ENCODE results near the gene ZNF862.

ZNF862 gene

GRCh38 chr7:149811221-149811620, 27.0 kb upstream of the ZNF862 start:
- DNase-seq (ENCODE audit: low spot score), result no peak

GRCh38 chr7:149811831-149812490, 26.2 kb upstream of the ZNF862 start:
- no peak for DNase-seq (ENCODE audit: low spot score)

- DNase-seq (ENCODE audit: low spot score), result no peak
These were observed 24.7 kb upstream of the ZNF862 start for GRCh38 chr7:149813254-149814035.

- DNase-seq (ENCODE audit: low spot score), result no peak
These were observed 23.7 kb upstream of the ZNF862 start for GRCh38 chr7:149814494-149814893.

- DNase-seq (ENCODE audit: low spot score), result no peak
These were observed 23.1 kb upstream of the ZNF862 start for GRCh38 chr7:149815121-149815520.

- no peak for DNase-seq (ENCODE audit: low spot score)
These were observed 22.4 kb upstream of the ZNF862 start for GRCh38 chr7:149815661-149816266.

GRCh38 chr7:149816267-149816751, 21.9 kb upstream of the ZNF862 start:
- no peak for DNase-seq (ENCODE audit: low spot score)

GRCh38 chr7:149816794-149817193, 21.4 kb upstream of the ZNF862 start:
- DNase-seq (ENCODE audit: low spot score), result no peak

- DNase-seq (ENCODE audit: low spot score), result no peak
These were observed 20.8 kb upstream of the ZNF862 start for GRCh38 chr7:149817301-149817771.

GRCh38 chr7:149817836-149818535, 20.2 kb upstream of the ZNF862 start:
- DNase-seq (ENCODE audit: low spot score), result no peak

GRCh38 chr7:149818536-149818840, 19.7 kb upstream of the ZNF862 start:
- DNase-seq (ENCODE audit: low spot score), result no peak

GRCh38 chr7:149819141-149819960, 18.8 kb upstream of the ZNF862 start:
- no peak for DNase-seq (ENCODE audit: low spot score)

- DNase-seq (ENCODE audit: low spot score), result no peak
These were observed 18.2 kb upstream of the ZNF862 start for GRCh38 chr7:149819961-149820340.

- DNase-seq (ENCODE audit: low spot score), result no peak
These were observed 17.5 kb upstream of the ZNF862 start for GRCh38 chr7:149820622-149821190.

- no peak for DNase-seq (ENCODE audit: low spot score)
These were observed 16.7 kb upstream of the ZNF862 start for GRCh38 chr7:149821191-149822148.

GRCh38 chr7:149822353-149822943, 15.7 kb upstream of the ZNF862 start:
- no peak for DNase-seq (ENCODE audit: low spot score)

GRCh38 chr7:149823191-149823630, 15.0 kb upstream of the ZNF862 start:
- DNase-seq (ENCODE audit: low spot score), result no peak

- no peak for DNase-seq (ENCODE audit: low spot score)
These were observed 14.5 kb upstream of the ZNF862 start for GRCh38 chr7:149823631-149824199.

- no peak for DNase-seq (ENCODE audit: low spot score)
These were observed 13.9 kb upstream of the ZNF862 start for GRCh38 chr7:149824301-149824741.

Data from CD4-positive, alpha-beta T cell treated with Interleukin-2 at 100 ng/mL for 4 hours (primary cell).